ENCODE measurements around the gene PRR20B.
"Not testable (repeated sequence)": the region's sequence is repeated elsewhere in the genome, so short reads cannot be mapped to it uniquely, and the experiment has no call there.

The PRR20B gene

GRCh38 chr13:57153761-57154160, 6.5 kb downstream of the PRR20B start, which contains the start of gene PRR20C:
Gene PRR20C, plus strand, starts transcription at chr13:57154061. Its CDS starts 387 bp downstream, at chr13:57154448.
- H3K9me3 ChIP-seq (ENCODE audit: insufficient read depth, low read length); H3K9ac ChIP-seq (ENCODE audit: low read length): not testable (repeated sequence)

DNA sequence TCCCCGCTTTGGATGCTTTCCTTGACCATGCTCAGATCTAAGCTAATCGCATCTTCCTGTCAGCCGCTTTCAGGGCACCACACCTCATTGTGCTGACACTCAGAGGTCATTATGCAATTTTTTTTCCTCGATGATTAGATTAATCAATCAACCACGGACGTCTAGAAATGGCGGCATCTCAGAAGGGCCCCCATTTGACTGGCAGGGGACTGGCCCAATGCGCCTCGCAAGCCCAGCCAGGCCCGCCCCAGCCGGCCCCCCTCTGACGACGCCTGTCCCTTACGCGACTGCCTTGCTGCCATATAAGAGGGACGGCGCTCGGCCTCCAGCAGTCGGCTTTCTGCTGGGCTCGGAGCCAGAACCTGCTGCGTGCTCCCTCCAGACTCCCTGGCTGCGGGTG, 13.0 kb downstream of the PRR20B start, which contains the start of gene PRR20D:
Gene PRR20D (plus strand): TSS at position 301 of the 400 bp plus-strand sequence. CDS start 387 bp downstream, outside the sequence.
- not testable (repeated sequence) for H3K4me3 ChIP-seq (ENCODE audit: insufficient read depth, low read length, poor library complexity, severe bottlenecking); H3K27ac ChIP-seq (ENCODE audit: low read depth, low read length); H3F3A ChIP-seq (ENCODE audit: insufficient read depth); H3K27me3 ChIP-seq (ENCODE audit: low read length); H3K36me3 ChIP-seq (ENCODE audit: low read length); H3K79me2 ChIP-seq (ENCODE audit: insufficient read depth, low read length); H3K4me2 ChIP-seq (ENCODE audit: low read depth, low read length, poor library complexity, severe bottlenecking); H3K9ac ChIP-seq (ENCODE audit: low read length); H3K9me3 ChIP-seq (ENCODE audit: insufficient read depth, low read length); H3K9me2 ChIP-seq (replicated peaks; ENCODE audit: insufficient read depth, low read length); H4K20me1 ChIP-seq (ENCODE audit: low read depth, low read length); H2AFZ ChIP-seq (ENCODE audit: low read depth, low read length, severe bottlenecking)

More at GRCh38 chr13:57153761-57154160, 6.5 kb downstream of the PRR20B start, which contains the start of gene PRR20C:
- H3K4me2 ChIP-seq (ENCODE audit: low read depth, low read length, poor library complexity, severe bottlenecking); H3K27me3 ChIP-seq (ENCODE audit: low read length); H3F3A ChIP-seq (ENCODE audit: insufficient read depth); H3K9me2 ChIP-seq (replicated peaks; ENCODE audit: insufficient read depth, low read length); H4K20me1 ChIP-seq (ENCODE audit: low read depth, low read length); H2AFZ ChIP-seq (ENCODE audit: low read depth, low read length, severe bottlenecking); H3K27ac ChIP-seq (ENCODE audit: low read depth, low read length); H3K4me3 ChIP-seq (ENCODE audit: insufficient read depth, low read length, poor library complexity, severe bottlenecking); H3K36me3 ChIP-seq (ENCODE audit: low read length); H3K79me2 ChIP-seq (ENCODE audit: insufficient read depth, low read length): not testable (repeated sequence)

- not testable (repeated sequence) for H3K27ac ChIP-seq (ENCODE audit: low read depth, low read length); H3K9me2 ChIP-seq (replicated peaks; ENCODE audit: insufficient read depth, low read length); H4K20me1 ChIP-seq (ENCODE audit: low read depth, low read length); H3K4me3 ChIP-seq (ENCODE audit: insufficient read depth, low read length, poor library complexity, severe bottlenecking); H3K9me3 ChIP-seq (ENCODE audit: insufficient read depth, low read length); H3K79me2 ChIP-seq (ENCODE audit: insufficient read depth, low read length); H3K27me3 ChIP-seq (ENCODE audit: low read length); H3K36me3 ChIP-seq (ENCODE audit: low read length); H3K4me2 ChIP-seq (ENCODE audit: low read depth, low read length, poor library complexity, severe bottlenecking); H3F3A ChIP-seq (ENCODE audit: insufficient read depth); H3K9ac ChIP-seq (ENCODE audit: low read length); H2AFZ ChIP-seq (ENCODE audit: low read depth, low read length, severe bottlenecking)
These were observed 19.6 kb downstream of the PRR20B start, which contains the start of gene PRR20E for GRCh38 chr13:57166897-57167296. Gene PRR20E, plus strand, starts transcription at chr13:57167197. Its CDS starts 387 bp downstream, at chr13:57167584.

DNA sequence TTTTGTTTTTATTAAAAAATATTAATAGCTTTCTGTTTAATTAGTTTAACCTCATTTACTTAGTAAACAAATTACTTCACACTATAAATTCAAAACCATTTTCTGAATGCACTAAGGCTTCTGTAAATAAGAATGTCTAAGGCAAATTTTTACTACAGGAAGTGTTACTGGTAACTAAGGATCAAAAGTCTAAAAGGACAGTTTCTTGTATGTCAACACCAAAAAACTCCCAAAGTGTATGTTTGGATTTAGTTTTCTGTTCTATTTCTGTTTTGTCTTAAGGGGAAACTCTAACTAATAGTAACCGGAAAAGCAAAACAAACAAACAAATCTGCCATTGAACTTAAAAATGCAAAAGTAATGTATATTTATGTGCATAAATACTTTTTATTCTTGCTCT, 44.4 kb downstream of the PRR20B start:
- Histone ChIP-seq H3K9ac (ENCODE audit: low read length) (no peak overlapping the region), H3K27me3 (ENCODE audit: low read length) (no peaks in the 10 kb centered on the region), H3K4me3 (ENCODE audit: insufficient read depth, low read length, poor library complexity, severe bottlenecking) (no peak overlapping the region), H3K27ac (ENCODE audit: low read depth, low read length) (no peak overlapping the region), H2AFZ (ENCODE audit: low read depth, low read length, severe bottlenecking) (no peak overlapping the region), H3K9me2 (replicated peaks; ENCODE audit: insufficient read depth, low read length) (no peaks in the 10 kb centered on the region), H3F3A (ENCODE audit: insufficient read depth) (no peaks in the 10 kb centered on the region), H3K4me2 (ENCODE audit: low read depth, low read length, poor library complexity, severe bottlenecking) (no peak overlapping the region), H3K9me3 (ENCODE audit: insufficient read depth, low read length) (no peaks in the 10 kb centered on the region), H3K79me2 (ENCODE audit: insufficient read depth, low read length) (no peaks in the 10 kb centered on the region), H3K36me3 (ENCODE audit: low read length) (no peaks in the 10 kb centered on the region), H4K20me1 (ENCODE audit: low read depth, low read length) (no peaks in the 10 kb centered on the region)
- no peak for TF ChIP-seq EZH2phosphoT487 (conservative IDR thresholded peaks at IDR 0.05; ENCODE audit: low read length)
- no peak for TF ChIP-seq CTCF (IDR thresholded peaks at IDR 0.05; ENCODE audit: insufficient read depth, low read length, poor library complexity, severe bottlenecking)

All from SU-DHL-6 (cell line).